Measurements from ENCODE around the gene MESD.

The MESD gene

GRCh38 chr15:80904998-80905397 is 84.6 kb downstream of the MESD start:
- no peak for DNase-seq (ENCODE audit: low read depth)

- no peak for DNase-seq (ENCODE audit: low read depth)
Observed at GRCh38 chr15:80902298-80902801, 87.3 kb downstream of the MESD start.

DNA sequence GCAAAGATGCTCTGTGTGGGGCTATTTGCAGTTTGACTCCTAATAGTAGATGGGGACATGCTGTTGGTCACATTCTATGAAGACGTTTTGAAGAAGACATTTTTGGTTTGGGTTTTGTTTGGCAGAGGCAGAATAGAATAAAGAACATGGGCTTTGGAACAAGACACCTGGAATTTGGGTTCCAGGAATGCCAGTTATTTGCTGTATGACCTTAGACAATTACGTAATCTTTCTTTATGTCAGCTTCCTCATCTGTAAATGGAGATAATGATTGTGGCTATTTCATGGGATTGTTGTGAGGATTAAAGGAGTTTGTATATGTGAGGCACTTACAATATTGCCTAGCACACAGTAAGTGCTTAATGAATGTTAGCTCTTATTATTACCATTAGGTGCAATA is 91.6 kb downstream of the MESD start:
- DNase-seq (ENCODE audit: low read depth) = no peak
